UCSD-AML1 (cell line): ENCODE results near the gene ZDHHC5.

Experiments
- DNase-seq: peaks from one replicate; lab custom pipeline; 2025; ENCODE audit not compliant: unreplicated experiment; lab: John Stamatoyannopoulos, UW

ZDHHC5 gene

GRCh38 chr11:57667736-57668433 lies at the start of gene ZDHHC5:
Gene ZDHHC5, plus strand, starts transcription at chr11:57668114. Its CDS starts 4,977 bp downstream, at chr11:57673091.
- DNase-seq, result peak; percentile 99

- DNase-seq, result no peak
These were observed 49.5 kb upstream of the ZDHHC5 start for GRCh38 chr11:57618438-57618837.

GRCh38 chr11:57619331-57619730 lies 48.6 kb upstream of the ZDHHC5 start:
- no peak for DNase-seq

GRCh38 chr11:57620467-57620866 lies 47.4 kb upstream of the ZDHHC5 start:
- no peak for DNase-seq

- DNase-seq, result no peak
These were observed 45.7 kb upstream of the ZDHHC5 start for GRCh38 chr11:57622263-57622662.

GRCh38 chr11:57624864-57625263 lies 43.0 kb upstream of the ZDHHC5 start:
- DNase-seq, result no peak

- DNase-seq, result no peak
These were observed 41.0 kb upstream of the ZDHHC5 start for GRCh38 chr11:57626895-57627294.

- DNase-seq, result no peak
These were observed 37.7 kb upstream of the ZDHHC5 start for GRCh38 chr11:57630171-57630570.

GRCh38 chr11:57632116-57632515 lies 35.8 kb upstream of the ZDHHC5 start:
- DNase-seq, result no peak

- DNase-seq, result no peak
These were observed 34.4 kb upstream of the ZDHHC5 start for GRCh38 chr11:57633394-57634070.

GRCh38 chr11:57634311-57634710 lies 33.6 kb upstream of the ZDHHC5 start:
- no peak for DNase-seq

- DNase-seq, result no peak
These were observed 32.7 kb upstream of the ZDHHC5 start for GRCh38 chr11:57635246-57635645.

GRCh38 chr11:57637626-57638004 lies 30.3 kb upstream of the ZDHHC5 start:
- no peak for DNase-seq

GRCh38 chr11:57638005-57638781 lies 29.7 kb upstream of the ZDHHC5 start:
- DNase-seq, result peak; percentile 72

- peak; percentile 50 for DNase-seq
These were observed 29.0 kb upstream of the ZDHHC5 start for GRCh38 chr11:57638811-57639320.

- DNase-seq, result peak; percentile 95
These were observed 28.4 kb upstream of the ZDHHC5 start for GRCh38 chr11:57639321-57640067.

GRCh38 chr11:57640068-57640800 lies 27.7 kb upstream of the ZDHHC5 start:
- DNase-seq, result no peak

- peak; percentile 18 for DNase-seq
These were observed 26.7 kb upstream of the ZDHHC5 start for GRCh38 chr11:57641011-57641807.

GRCh38 chr11:57643802-57644201 lies 24.1 kb upstream of the ZDHHC5 start:
- DNase-seq, result no peak
